Ovary (tissue), 3 donors: Measurements from ENCODE around the gene VGF.

Experiments
- CTCF ChIP-seq, 3 donors: fragments of 450-650 bp in 2 of 3; fragments of 200-600 bp in 1 of 3; IDR thresholded peaks; one replicate each; pipeline versions ENCODE4 v1.5.1 to v1.8.0; 2016 to 2022; ENCODE audit warnings: antibody characterized with exemption in 3 of 3, mild to moderate bottlenecking in 1 of 3
- EP300 ChIP-seq: sonication (generic); formaldehyde crosslinking; IDR thresholded peaks from one replicate; pipeline ENCODE4 v1.6.1; 2017; ENCODE audit warnings: antibody characterized with exemption
- POLR2A ChIP-seq: fragments of 450-650 bp; IDR thresholded peaks from one replicate; pipeline ENCODE4 v1.6.1; 2017; ENCODE audit warnings: antibody characterized with exemption, mild to moderate bottlenecking, moderate library complexity
- donor health status: DM: no; HTN: no; CAD: no.

GRCh38 chr7:101125989-101126650 lies 39.2 kb downstream of the VGF start:
- peak in 1 of 3 donors; percentile 20 for TF ChIP-seq CTCF (IDR thresholded peaks at IDR 0.05)
- no peak for TF ChIP-seq POLR2A
- TF ChIP-seq EP300: no peak
